AG04450 (cell line): ENCODE data around the gene CACNA1D. TPM values are rescaled to one million over a fixed set of nuclear protein-coding genes. Genes with fewer than 3 reads are reported as not detected.

Experiments
- CTCF ChIA-PET: fragments of 300-600, 350-600 bp; formaldehyde crosslinking; extraction: SDS; loops from one replicate; lab custom pipeline; 2022; ENCODE audit warnings: antibody characterized with exemption, inconsistent platforms; lab: Charles Lee
- POLR2A ChIA-PET: fragments of 350-600 bp; formaldehyde crosslinking; extraction: SDS; loops from one replicate; lab custom pipeline; 2021; ENCODE audit warnings: antibody characterized with exemption, inconsistent platforms; lab: Yijun Ruan, JAX
- DNase-seq: peaks from one replicate; pipeline ENCODE4 v3.0.0-alpha.2; 2011; ENCODE audit warnings: low read depth, low spot score
- H3K27ac ChIP-seq: one replicate; pipeline ENCODE4 v1.5.1; 2012; ENCODE audit warnings: low read depth, low read length, control low read depth
- H3K27me3 ChIP-seq: one replicate; pipeline ENCODE4 v1.6.0; 2012; ENCODE audit warnings: low read length; ENCODE audit not compliant: control insufficient read depth, insufficient read depth
- H3K4me3 ChIP-seq: 2 replicates; pipeline ENCODE4 v1.5.1; 2011; ENCODE audit warnings: mild to moderate bottlenecking, low read depth, low read length, control low read depth
- H3K9me3 ChIP-seq: 2 replicates; pipeline ENCODE4 v1.5.1; 2012; ENCODE audit warnings: low read length; ENCODE audit not compliant: control insufficient read depth, insufficient read depth
- CTCF ChIP-seq: IDR thresholded peaks from 2 replicates; pipeline ENCODE4 v1.5.1; 2011; ENCODE audit warnings: low read depth, low read length, control low read depth, inconsistent platforms
- polyA plus RNA-seq: library from polyadenylated mRNA; depleted of rRNA; stranded (reverse); fragments of >200 nt; gene quantifications from 2 replicates; pipeline ENCODE4 v1.2.3, GENCODE V29; 2011

Gene CACNA1D
- polyA plus RNA-seq, 1 experiment, result 0.07 TPM

DNA sequence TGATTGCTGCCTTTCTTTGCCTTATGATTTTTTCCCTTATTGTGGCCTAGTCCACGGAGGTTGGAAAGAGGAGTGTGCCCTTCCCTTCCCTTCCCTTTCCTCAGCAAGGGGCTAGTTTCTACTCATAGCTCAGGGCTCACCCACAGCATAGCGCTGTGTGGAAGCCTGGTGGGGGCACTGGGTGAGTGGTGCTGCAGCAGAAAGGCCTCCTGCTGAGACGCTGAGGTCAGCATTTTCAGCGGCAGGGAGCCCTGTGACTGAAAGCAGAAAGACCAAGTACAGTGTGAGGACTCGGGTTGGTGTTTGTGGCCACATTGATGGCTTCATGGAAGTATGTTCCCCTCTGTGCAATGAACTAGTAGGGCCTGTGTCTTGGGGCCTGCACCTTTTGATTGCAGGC is 21.9 kb downstream of the CACNA1D start:
- ChIA-PET CTCF (no interaction called here), POLR2A (no interaction called here)

GRCh38 chr3:53518495-53518981 is 24.1 kb downstream of the CACNA1D start:
- Histone ChIP-seq H3K9me3 (no peaks in the 10 kb centered on the region), H3K4me3 (no peak overlapping the region), H3K27ac (no peak overlapping the region), H3K27me3 (no peaks in the 10 kb centered on the region)
- ChIA-PET POLR2A (no interaction called here), CTCF (no interaction called here)
- DNase-seq, result no peak
- no peak for TF ChIP-seq CTCF

More for the DNA sequence above, 21.9 kb downstream of the CACNA1D start:
- DNase-seq, result no peak
- H3K9me3 ChIP-seq, result no peaks in the 10 kb centered on the region
- no peak overlapping the region for H3K27ac ChIP-seq
- H3K4me3 ChIP-seq, result no peak overlapping the region
- no peak for TF ChIP-seq CTCF
- no peaks in the 10 kb centered on the region for H3K27me3 ChIP-seq

- DNase-seq, result no peak
- POLR2A ChIA-PET, result no interaction called here
- Histone ChIP-seq H3K27me3 (no peaks in the 10 kb centered on the region), H3K4me3 (no peak overlapping the region), H3K9me3 (no peaks in the 10 kb centered on the region), H3K27ac (no peak overlapping the region)
- TF ChIP-seq CTCF, result no peak
- CTCF ChIA-PET, result no interaction called here
Observed at GRCh38 chr3:53519065-53519709, 24.8 kb downstream of the CACNA1D start.

DNA sequence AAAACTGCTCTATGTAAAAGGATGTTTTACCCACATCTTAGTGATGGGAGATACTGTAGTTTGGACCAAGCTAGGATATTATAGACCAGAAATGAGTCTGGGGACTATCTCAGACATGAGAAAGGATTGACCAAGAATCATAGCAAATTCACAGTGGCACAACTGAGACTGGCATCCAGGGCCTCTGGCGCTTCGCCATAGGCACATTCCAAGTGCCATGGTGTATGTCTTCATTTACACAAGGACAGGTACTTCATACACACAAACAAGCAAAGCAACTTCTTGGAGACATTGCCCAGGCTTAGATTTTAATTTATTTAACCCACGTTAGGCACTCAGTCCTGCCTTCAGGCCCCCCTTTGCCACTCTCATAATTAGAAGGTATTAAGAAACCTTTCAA is 28.9 kb downstream of the CACNA1D start:
- POLR2A ChIA-PET, result no interaction called here
- no peaks in the 10 kb centered on the region for H3K27me3 ChIP-seq
- TF ChIP-seq CTCF, result no peak
- no peak for DNase-seq
- CTCF ChIA-PET, result no interaction called here
- no peak overlapping the region for H3K4me3 ChIP-seq
- no peaks in the 10 kb centered on the region for H3K9me3 ChIP-seq
- no peak overlapping the region for H3K27ac ChIP-seq

DNA sequence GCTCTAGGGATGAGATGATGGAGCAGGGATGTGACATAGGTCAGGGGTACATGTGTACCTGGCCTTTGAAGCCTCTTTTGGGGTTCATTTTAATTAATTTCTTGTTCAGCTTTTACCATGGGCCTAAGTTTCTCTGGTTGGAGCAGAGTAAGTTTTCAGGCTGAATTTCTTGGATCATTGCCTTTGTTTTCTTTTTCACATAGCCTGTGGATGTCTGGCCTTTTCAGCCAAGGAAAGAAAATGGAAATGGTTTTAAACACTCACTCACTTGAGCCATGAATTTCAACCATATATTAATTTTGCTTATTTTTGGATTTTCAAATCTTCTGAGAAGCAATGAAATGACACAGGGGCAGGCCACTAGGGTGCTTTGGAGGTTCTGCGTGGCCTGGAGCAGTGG is 30.2 kb downstream of the CACNA1D start:
- no peak overlapping the region for H3K27ac ChIP-seq
- ChIA-PET POLR2A (no interaction called here), CTCF (no interaction called here)
- H3K9me3 ChIP-seq, result no peaks in the 10 kb centered on the region
- no peak for DNase-seq
- TF ChIP-seq CTCF, result no peak
- no peak overlapping the region for H3K4me3 ChIP-seq
- H3K27me3 ChIP-seq, result no peaks in the 10 kb centered on the region
